RWPE1 (cell line): ENCODE results near the gene ZNF124.

ENCODE experiments used
- CTCF ChIA-PET: fragments of 350-600 bp; sonication (Branson Sonifier 250); formaldehyde crosslinking; extraction: SDS; loops from one replicate; lab custom pipeline; 2021; lab: Yijun Ruan, JAX
- POLR2A ChIA-PET: fragments of 400-600 bp; formaldehyde crosslinking; extraction: SDS; loops from one replicate; lab custom pipeline; 2020; ENCODE audit warnings: antibody characterized with exemption; ENCODE audit not compliant: low non-redundant PET; lab: Yijun Ruan, JAX
- DNase-seq: peaks from one replicate; pipeline ENCODE4 v3.0.0; 2012; ENCODE audit warnings: low spot score
- H3K27ac ChIP-seq: fragments of 450-650 bp; 2 replicates; pipeline ENCODE4 v1.5.1; 2017
- CTCF ChIP-seq: fragments of 450-650 bp; conservative IDR thresholded peaks from 2 replicates; pipeline ENCODE4 v1.5.1; 2017; ENCODE audit warnings: low read depth, mild to moderate bottlenecking

The ZNF124 gene

GRCh38 chr1:247189981-247190798 lies 18.4 kb upstream of the ZNF124 start:
- no peak for TF ChIP-seq CTCF
- ChIA-PET CTCF (no interaction called here), POLR2A (no interaction called here)
- H3K27ac ChIP-seq = no peak overlapping the region
- no peak for DNase-seq

- POLR2A ChIA-PET = no interaction called here
- CTCF ChIA-PET = no interaction called here
- TF ChIP-seq CTCF = no peak
Observed at GRCh38 chr1:247185667-247186066, 13.8 kb upstream of the ZNF124 start.

GRCh38 chr1:247184254-247184653 lies 12.4 kb upstream of the ZNF124 start:
- H3K27ac ChIP-seq = no peak overlapping the region
- ChIA-PET CTCF (no interaction called here), POLR2A (no interaction called here)
- no peak for TF ChIP-seq CTCF
- DNase-seq = no peak

More at GRCh38 chr1:247185667-247186066, 13.8 kb upstream of the ZNF124 start:
- H3K27ac ChIP-seq = no peak overlapping the region
- DNase-seq = no peak

GRCh38 chr1:247182994-247183393 lies 11.2 kb upstream of the ZNF124 start:
- CTCF ChIA-PET = no interaction called here
- no peak for TF ChIP-seq CTCF
- no peak overlapping the region for H3K27ac ChIP-seq
- POLR2A ChIA-PET = no interaction called here
- DNase-seq = no peak

GRCh38 chr1:247180581-247180980 lies 8.8 kb upstream of the ZNF124 start:
- ChIA-PET CTCF (no interaction called here), POLR2A (no interaction called here)
- no peak overlapping the region for H3K27ac ChIP-seq
- no peak for TF ChIP-seq CTCF
- DNase-seq = no peak

GRCh38 chr1:247177755-247178154 lies 5.9 kb upstream of the ZNF124 start:
- CTCF ChIA-PET = interaction anchor here (0.6 kb wide), 1 partner anchor 17 kb away, joined by 5 read pairs; no protein-coding TSS in a partner anchor
- H3K27ac ChIP-seq = no peak overlapping the region
- POLR2A ChIA-PET = no interaction called here
- no peak for DNase-seq
- no peak for TF ChIP-seq CTCF
